Stimulated activated CD4-positive, alpha-beta T cell treated with anti-CD3 and anti-CD28 coated beads, Interleukin-2, amount 100 ng/mL, for 4 hours (primary cell): ENCODE results near the gene IFRD1.

Source experiments
- DNase-seq: peaks from one replicate; pipeline ENCODE4 v3.0.0-alpha.2; 2020; ENCODE audit warnings: low read depth

The IFRD1 gene

DNA sequence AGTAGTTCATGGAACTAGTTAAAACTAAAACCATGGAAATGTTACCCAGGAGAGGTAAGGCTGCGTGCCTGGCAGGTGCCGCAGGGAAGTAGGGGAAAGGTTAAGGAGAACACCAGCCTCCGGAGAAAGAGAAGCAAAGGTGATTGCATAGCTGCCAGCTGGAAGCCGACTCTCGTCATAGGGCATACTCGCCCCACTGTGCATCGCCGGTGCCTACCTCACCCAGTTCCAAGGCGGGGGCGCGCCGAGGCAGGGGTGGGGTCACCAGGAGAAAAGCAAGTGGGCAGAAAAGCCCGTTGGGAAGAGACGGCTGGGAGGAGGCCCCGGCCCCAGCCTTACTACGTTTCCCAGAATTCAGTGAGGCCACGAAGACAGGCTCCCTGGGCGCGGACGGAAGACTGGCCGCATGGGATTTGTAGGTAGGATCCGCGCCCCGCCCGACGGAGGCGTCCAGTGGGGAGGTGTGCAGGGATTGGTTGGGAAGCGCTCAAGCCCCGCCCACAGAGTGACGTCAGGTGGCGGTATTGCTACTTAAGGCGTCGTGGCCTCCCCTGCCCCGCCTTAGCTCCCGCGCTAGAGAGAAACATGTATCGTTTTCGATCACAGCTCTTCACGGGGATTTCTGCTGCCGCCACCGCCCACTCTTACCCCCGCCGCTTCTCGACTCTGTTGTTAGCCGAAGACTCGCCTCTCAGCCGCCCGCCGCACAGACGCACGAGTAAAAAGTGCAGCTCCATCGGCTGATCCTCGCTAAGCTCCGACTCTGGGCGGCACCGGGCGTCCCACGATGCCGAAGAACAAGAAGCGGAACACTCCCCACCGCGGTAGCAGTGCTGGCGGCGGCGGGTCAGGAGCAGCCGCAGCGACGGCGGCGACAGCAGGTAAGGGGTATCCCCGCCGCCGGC is at the start of gene IFRD1:
IFRD1 (plus strand) TSS at position 559 of the 905 bp plus-strand sequence; CDS start at position 788, 229 bp downstream.
- DNase-seq: peak; percentile 96

- no peak for DNase-seq
These were observed 45.9 kb upstream of the IFRD1 start for GRCh38 chr7:112404321-112404720.

DNA sequence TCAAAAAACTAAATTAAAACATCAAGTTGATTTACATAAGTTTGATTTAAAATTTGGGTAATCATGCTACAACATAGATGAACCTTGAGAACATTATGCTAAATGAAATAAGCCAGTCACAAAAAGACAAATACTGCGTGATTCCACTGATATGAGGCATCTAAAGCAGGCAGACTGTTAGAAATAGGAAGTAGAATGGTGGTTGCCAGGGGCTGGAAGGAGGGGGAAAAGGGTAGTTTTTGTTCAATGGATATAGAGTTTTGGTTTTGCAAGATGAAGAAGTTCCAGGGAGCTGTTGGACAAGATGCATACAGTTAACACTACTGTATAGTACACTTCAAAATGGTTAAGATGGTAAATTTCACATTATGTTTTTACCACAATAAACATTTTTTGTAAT is 45.0 kb upstream of the IFRD1 start:
- no peak for DNase-seq

DNA sequence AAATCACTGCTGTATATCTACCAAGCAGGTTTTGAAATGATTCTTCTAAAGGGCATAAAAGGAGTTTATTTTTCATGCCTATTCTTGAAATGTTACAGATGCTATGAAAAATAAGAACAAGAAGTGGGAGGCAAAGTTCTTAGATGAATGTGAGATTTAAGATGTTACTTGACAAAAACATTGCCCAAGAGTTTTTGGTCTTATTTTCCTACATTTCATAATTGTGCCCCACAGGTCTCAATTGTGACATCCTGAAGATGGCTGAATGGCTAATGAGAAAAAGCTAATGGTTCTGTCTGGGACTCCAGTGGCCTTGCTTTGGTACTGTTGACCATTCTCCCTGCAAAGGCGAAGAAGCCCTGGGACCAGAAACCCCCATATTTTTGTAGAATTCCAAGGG is 43.0 kb upstream of the IFRD1 start:
- no peak for DNase-seq

GRCh38 chr7:112410092-112410491 is 40.2 kb upstream of the IFRD1 start:
- DNase-seq: no peak

DNA sequence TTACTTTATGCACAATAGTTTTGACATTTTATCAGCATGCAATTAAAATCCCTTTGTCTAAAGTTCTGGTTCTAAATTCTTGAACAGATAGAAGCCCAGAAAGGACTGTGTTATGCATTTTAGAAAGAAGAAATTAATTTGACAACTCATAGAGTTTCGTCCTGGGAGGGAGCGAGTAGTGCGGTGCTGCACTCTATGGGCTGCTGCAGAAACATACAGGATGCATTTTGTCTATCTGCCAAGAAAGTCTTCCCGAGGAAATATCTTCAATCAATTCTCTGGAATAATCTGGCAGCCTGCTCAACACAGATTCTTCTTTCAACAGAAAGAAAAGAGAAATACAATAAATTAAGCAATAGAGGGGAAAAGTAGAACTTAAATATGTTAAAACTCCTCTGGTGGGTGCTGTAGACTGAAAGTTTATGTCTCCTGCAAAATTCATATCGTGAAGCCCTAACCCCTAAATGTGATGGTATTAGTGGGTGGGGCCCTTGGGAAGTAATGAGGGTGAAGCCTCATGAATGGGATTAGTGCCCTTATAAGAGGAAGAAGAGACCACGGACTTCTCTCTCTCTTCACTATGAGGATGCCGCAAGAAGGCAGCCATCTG is 39.0 kb upstream of the IFRD1 start:
- no peak for DNase-seq

GRCh38 chr7:112414855-112415490 is 35.3 kb upstream of the IFRD1 start:
- DNase-seq: no peak

DNA sequence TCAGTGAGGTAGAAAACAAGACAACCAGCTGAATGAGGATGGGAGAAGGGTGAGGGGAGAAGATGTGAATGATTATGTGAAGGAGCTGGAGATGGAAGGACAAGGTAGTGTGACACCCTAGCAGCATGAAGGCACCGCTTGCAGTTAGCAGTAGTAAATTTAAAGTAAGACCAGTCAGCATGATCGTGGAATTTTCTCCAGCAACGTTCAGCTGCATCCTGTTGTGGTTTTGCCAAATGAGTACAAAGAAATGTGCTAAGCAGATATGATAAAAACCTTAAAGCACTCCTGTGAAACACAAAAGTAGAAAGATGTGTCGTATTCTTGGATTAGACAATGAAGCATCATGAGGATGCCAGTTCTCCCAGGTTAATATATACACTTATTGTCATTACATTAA is 34.1 kb upstream of the IFRD1 start:
- DNase-seq: no peak

DNA sequence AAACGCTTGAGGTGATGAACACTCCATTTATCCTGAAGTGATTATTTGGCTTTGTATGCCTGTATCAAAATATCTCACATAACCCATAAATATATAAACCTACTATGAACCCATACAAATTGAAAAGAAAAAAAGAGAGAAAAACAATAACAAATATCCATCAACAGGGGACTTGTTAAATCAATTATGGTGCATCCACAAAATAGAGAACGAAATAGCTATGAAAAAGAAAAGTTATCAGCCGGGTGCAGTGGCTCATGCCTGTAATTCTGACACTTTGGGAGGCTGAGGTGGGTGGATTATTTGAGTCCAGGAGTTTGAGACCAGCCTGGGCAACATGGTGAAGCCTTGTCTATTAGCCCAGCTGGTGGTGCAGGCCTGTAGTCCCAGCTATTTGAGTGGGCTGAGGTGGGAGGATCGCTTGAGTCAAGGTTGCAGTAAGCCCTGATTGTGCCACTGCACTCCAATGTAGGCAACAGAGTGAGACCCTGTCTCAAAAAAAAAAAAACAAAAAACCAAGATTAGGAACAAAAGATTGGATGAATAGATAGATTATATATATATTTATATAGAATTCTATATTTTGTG is 30.6 kb upstream of the IFRD1 start:
- no peak for DNase-seq

- DNase-seq: no peak
These were observed 29.9 kb upstream of the IFRD1 start for GRCh38 chr7:112420236-112420861.

- no peak for DNase-seq
These were observed 28.4 kb upstream of the IFRD1 start for GRCh38 chr7:112421666-112422486.

DNA sequence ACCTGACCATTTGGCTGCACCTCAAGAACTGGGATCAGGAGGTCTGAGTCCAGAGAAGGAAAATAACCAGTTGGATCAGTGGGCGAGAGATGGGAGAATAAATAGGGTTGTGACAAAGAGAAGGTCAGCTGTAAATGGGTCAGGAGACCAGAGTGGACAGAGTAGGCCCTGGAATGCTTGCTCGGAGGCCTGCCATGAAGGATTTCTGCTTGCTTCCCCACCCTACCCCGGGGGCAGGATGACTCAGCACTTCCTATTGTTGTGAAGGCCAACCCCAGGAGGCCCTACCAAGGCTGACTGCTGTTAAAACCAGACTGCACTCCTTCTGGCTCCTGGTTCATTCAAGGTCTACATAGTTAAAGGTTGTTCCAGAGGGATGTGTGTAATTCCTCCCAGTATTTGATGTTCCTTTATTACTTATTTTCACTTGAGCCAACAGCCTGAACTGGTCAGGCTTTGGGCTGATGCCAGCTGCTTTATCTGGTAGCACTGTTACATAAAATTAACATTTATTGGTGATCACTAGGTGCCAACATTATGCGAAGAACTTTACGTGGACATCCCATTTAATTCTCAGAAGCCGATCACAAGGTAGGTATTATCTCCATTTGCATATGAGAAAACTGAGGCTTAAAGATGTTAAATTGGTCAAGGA is 27.3 kb upstream of the IFRD1 start:
- DNase-seq: peak; percentile 6

DNA sequence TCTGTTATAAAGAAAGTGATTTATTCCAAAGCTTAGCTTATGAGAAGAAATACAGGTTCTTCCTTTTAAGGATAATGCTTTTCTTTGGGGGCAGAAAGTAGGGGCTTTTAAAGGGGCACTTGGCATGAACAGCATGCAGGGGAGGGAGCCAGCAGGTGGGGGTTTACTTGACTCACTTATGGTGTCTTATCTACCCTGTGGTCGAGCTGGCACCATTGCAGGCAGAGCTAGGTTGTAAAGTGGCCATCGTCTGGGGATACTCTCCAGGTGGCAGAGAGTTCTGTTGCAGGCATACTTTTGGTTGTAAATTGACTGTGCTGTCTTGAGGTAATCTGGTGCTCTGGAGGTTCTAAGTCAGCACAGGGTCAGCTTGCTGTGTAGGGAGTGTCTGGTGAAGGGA is 26.3 kb upstream of the IFRD1 start:
- DNase-seq: no peak

GRCh38 chr7:112427984-112428383 is 22.3 kb upstream of the IFRD1 start:
- DNase-seq: no peak

GRCh38 chr7:112428715-112429114 is 21.5 kb upstream of the IFRD1 start:
- DNase-seq: no peak

- no peak for DNase-seq
These were observed 19.6 kb upstream of the IFRD1 start for GRCh38 chr7:112430649-112431048.

GRCh38 chr7:112431803-112432202 is 18.5 kb upstream of the IFRD1 start:
- DNase-seq: no peak

- DNase-seq: no peak
These were observed 17.0 kb upstream of the IFRD1 start for GRCh38 chr7:112433289-112433688.

DNA sequence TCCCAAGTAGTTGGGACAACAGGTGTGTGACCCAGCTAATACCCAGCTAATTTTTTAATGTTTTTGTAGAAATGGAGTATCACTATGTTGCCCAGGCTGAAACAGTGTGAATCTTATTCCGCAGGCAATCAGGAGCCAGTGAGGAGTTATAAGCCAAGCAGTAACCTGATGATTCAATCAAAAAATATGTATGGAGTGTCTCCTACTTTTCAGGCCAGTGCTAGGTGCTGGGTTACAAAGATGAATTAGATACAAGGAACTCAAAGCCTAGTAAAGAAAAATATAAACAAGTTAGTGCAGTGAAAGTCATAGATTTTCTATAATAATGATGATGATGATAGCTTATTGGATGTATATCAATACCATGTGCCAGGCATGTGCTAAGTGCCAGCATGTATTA is 13.2 kb upstream of the IFRD1 start:
- no peak for DNase-seq

DNA sequence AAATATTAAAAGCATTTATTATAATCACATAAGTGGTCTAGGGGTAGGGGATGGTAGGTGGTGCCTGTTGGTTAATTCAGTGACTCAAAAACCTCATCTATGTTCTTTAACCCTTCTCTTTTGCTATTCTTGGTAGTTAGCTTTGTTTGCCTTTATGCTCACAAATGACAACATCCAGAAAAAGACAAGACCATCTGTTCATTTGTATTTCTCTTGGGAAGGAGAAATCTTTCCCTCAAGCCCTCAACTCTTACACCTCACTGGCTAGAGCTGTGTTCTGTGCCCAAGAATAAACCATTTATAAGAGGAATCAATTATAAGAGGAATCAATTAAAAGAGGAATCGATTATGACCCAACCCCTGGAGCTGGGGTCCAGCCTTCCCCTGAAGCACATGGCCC is 10.8 kb upstream of the IFRD1 start:
- no peak for DNase-seq

DNA sequence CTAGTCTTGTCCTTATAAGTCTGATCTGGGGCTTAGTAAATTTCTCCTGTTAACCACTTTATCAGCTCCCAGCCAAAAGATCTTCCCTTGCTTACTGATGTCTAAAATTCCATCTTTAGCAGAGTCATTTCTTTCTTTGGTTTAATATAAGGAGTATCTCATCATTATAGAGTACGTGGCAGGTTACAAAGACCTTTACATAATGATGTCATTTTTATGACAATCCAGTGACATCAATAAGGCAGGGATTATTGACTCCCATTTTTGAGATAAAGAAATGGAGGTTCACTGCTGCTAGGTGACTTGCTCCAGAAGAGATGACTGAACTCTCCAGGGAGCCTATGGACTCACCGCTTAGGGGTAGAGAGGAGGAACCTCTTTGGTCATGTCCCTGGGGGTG is 8.1 kb upstream of the IFRD1 start:
- no peak for DNase-seq
